SK-N-MC (cell line): ENCODE measurements around the gene BAG2.

Experiments
- EZH2 ChIP-seq: fragments of 200-600 bp; sonication (generic); IDR thresholded peaks from one replicate; pipeline ENCODE4 v1.6.1; 2017; ENCODE audit warnings: antibody characterized with exemption
- POLR2AphosphoS5 ChIP-seq: IDR thresholded peaks from 2 replicates; pipeline ENCODE4 v1.6.1; 2012; ENCODE audit warnings: mild to moderate bottlenecking, low read depth, low read length, borderline replicate concordance

DNA sequence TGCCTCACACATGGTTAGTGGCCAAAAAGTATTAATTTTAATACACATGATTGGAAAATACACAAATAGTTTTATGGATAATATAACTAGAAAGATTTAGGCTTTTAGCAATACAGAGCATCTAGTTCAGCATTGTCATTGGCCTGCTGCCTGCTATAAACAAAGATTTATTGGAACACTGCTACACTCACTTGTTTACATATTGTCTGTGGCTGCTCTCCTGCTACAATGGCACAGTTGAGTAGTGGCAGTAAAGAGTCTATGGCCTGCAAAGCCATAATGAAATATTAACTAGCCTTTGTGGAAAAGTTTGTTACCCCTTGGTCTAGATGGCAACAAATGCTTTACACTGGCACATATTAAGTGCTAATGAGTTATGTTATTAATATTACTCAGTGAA lies 44.4 kb upstream of the BAG2 start:
- TF ChIP-seq EZH2 (no peak), POLR2AphosphoS5 (no peak)
